Measurements from ENCODE around the gene CARS2. TPM values are rescaled to one million over a fixed set of nuclear protein-coding genes. Genes with fewer than 3 reads are reported as not detected.

Gene CARS2
- total RNA-seq, 1 experiment from 2014 or later: 52.9 TPM

- Histone ChIP-seq H2AFZ (ENCODE audit: low read depth, low read length, poor library complexity, severe bottlenecking) (no peak overlapping the region), H3K4me2 (ENCODE audit: low read length) (no peak overlapping the region), H3K9me3 (ENCODE audit: control insufficient read depth in 1 of 2, insufficient read depth in 1 of 2, low read depth in 1 of 2, low read length in 2 of 2) (no peaks in the 10 kb centered on the region), H4K20me1 (ENCODE audit: insufficient read depth) (no peaks in the 10 kb centered on the region), H3K36me3 (ENCODE audit: control insufficient read depth in 1 of 2, insufficient read depth in 2 of 2, low read length in 2 of 2) (0 out of 4 replicates have a peak, but pooled peaks cover 0 to 2% of the 10 kb centered on the region in 2 experiments), H3K27ac (ENCODE audit: low read depth, low read length) (no peak overlapping the region), H3K9me2 (ENCODE audit: insufficient read depth) (no peaks in the 10 kb centered on the region), H3K79me2 (ENCODE audit: insufficient read depth, low read length) (no peaks in the 10 kb centered on the region), H3K4me3 (replicated peaks in 1 of 2; ENCODE audit: low read depth in 1 of 2, low read length in 2 of 2) (no peak overlapping the region), H3K9ac (ENCODE audit: low read length) (no peak overlapping the region), H3K4me1 (ENCODE audit: control insufficient read depth in 1 of 2, insufficient read depth in 2 of 2, low read length in 2 of 2) (no peaks in the 10 kb centered on the region), H3K27me3 (ENCODE audit: insufficient read depth, low read length) (no peaks in the 10 kb centered on the region)
- ChIA-PET POLR2A (no interaction called here), RAD21 (ENCODE audit: low non-redundant PET in 1 of 2, low total read pairs in 2 of 2, uncharacterized antibody in 2 of 2, unreplicated experiment in 2 of 2) (no interaction called here), CTCF (no interaction called here)
- DNase-seq (ENCODE audit: low read depth, low spot score) (no peak), ATAC-seq (no peak)
- no TSS peak for BruUV-seq (replicated peaks)
- intact Hi-C loops (cut with micrococcal nuclease): no loop called here
- TF ChIP-seq TCF7L2 (IDR thresholded peaks at IDR 0.05; ENCODE audit: borderline replicate concordance, extremely low read depth, insufficient read depth, insufficient read length): no peak
- TF ChIP-seq EZH2phosphoT487 (IDR thresholded peaks at IDR 0.05; ENCODE audit: borderline replicate concordance): no peak
- no peak for TF ChIP-seq CEBPB (IDR thresholded peaks at IDR 0.05; ENCODE audit: low read depth)
- no peak for TF ChIP-seq RAD21 (IDR thresholded peaks at IDR 0.05; ENCODE audit: low read depth)
- TF ChIP-seq SRF (IDR thresholded peaks at IDR 0.05; ENCODE audit: low read depth): no peak
- no peak for TF ChIP-seq SP1 (IDR thresholded peaks at IDR 0.05; ENCODE audit: low read depth)
- TF ChIP-seq MAX (IDR thresholded peaks at IDR 0.05): no peak
- no peak for TF ChIP-seq POLR2A (IDR thresholded peaks at IDR 0.05; ENCODE audit: borderline replicate concordance, extremely low read depth, insufficient read depth, insufficient read length)
- TF ChIP-seq CTCF (IDR thresholded peaks at IDR 0.05 in 2 of 3, conservative IDR thresholded peaks at IDR 0.05 in 1 of 3; ENCODE audit: borderline replicate concordance in 1 of 3, insufficient read depth in 1 of 3, low read depth in 2 of 3, low read length in 2 of 3): no peak
- no peak for TF ChIP-seq JUND (IDR thresholded peaks at IDR 0.05)
- TF ChIP-seq, protein P1, sequence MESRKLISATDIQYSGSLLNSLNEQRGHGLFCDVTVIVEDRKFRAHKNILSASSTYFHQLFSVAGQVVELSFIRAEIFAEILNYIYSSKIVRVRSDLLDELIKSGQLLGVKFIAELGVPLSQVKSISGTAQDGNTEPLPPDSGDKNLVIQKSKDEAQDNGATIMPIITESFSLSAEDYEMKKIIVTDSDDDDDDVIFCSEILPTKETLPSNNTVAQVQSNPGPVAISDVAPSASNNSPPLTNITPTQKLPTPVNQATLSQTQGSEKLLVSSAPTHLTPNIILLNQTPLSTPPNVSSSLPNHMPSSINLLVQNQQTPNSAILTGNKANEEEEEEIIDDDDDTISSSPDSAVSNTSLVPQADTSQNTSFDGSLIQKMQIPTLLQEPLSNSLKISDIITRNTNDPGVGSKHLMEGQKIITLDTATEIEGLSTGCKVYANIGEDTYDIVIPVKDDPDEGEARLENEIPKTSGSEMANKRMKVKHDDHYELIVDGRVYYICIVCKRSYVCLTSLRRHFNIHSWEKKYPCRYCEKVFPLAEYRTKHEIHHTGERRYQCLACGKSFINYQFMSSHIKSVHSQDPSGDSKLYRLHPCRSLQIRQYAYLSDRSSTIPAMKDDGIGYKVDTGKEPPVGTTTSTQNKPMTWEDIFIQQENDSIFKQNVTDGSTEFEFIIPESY (IDR thresholded peaks at IDR 0.05; ENCODE audit: extremely low read depth, insufficient replicate concordance, low read length): no peak
- TF ChIP-seq ZFX (IDR thresholded peaks at IDR 0.05): no peak
- no peak for TF ChIP-seq CBX3 (IDR thresholded peaks at IDR 0.05; ENCODE audit: low read depth)
- TF ChIP-seq SIN3A (IDR thresholded peaks at IDR 0.05; ENCODE audit: low read depth): no peak
- TF ChIP-seq REST (IDR thresholded peaks at IDR 0.05; ENCODE audit: low read depth): no peak
- no peak for TF ChIP-seq ZNF274 (IDR thresholded peaks at IDR 0.05; ENCODE audit: low read depth, low read length)
Measured at GRCh38 chr13:110651726-110652230, 54.1 kb downstream of the CARS2 start.

Data from HCT116 (cell line).